ENCODE measurements around the gene SOX21. TPM values are rescaled to one million over a fixed set of nuclear protein-coding genes. Genes with fewer than 3 reads are reported as not detected.

SOX21 gene
- total RNA-seq, 1 experiment from 2014 or later = 11.4 TPM

GRCh38 chr13:94703271-94703670, 9.1 kb downstream of the SOX21 start:
- CTCF ChIA-PET = interaction anchor here (0.9 to 1.5 kb wide), 3 partner anchors 29 to 486 kb away, joined by 3 to 6 read pairs (median 6); no protein-coding TSS in a partner anchor
- no peak for TF ChIP-seq FOXK1 (CRISPR knock-in tag; IDR thresholded peaks at IDR 0.05)
- TF ChIP-seq CREB1 (CRISPR knock-in tag; IDR thresholded peaks at IDR 0.05) = no peak
- TF ChIP-seq KAT7 (CRISPR knock-in tag; IDR thresholded peaks at IDR 0.05; ENCODE audit: borderline replicate concordance) = no peak
- no peak for TF ChIP-seq JUN (CRISPR knock-in tag; IDR thresholded peaks at IDR 0.05)
- no peak for TF ChIP-seq PREB (CRISPR knock-in tag; IDR thresholded peaks at IDR 0.05; ENCODE audit: borderline replicate concordance)
- ATAC-seq = peak; percentile 6

GRCh38 chr13:94702181-94703041, 9.9 kb downstream of the SOX21 start:
- ChIA-PET CTCF (interaction anchor here (0.9 to 1.5 kb wide), 4 partner anchors 13 to 487 kb away, joined by 3 to 6 read pairs (median 5); no protein-coding TSS in a partner anchor), POLR2A (interaction anchor here (0.6 kb wide), 1 partner anchor 12 kb away, joined by 5 read pairs; no protein-coding TSS in a partner anchor)
- Mint-ChIP-seq H3K27ac (no peak overlapping the region), H3K27me3 (ENCODE audit: low read depth) (peaks cover 95% of the 10 kb centered on the region), H3K4me1 (peaks cover 46% of the 10 kb centered on the region), H3K9me3 (no peaks in the 10 kb centered on the region), H3K4me3 (peak overlapping the region; percentile 79), H3K36me3 (no peaks in the 10 kb centered on the region)
- ATAC-seq = peak; percentile 4
- TF ChIP-seq ZNF425 (CRISPR knock-in tag; conservative IDR thresholded peaks at IDR 0.05) (no peak), ZNF281 (CRISPR knock-in tag; IDR thresholded peaks at IDR 0.05) (no peak)
- peak; percentile 31 for DNase-seq (ENCODE audit: low spot score)

More at GRCh38 chr13:94703271-94703670, 9.1 kb downstream of the SOX21 start:
- Mint-ChIP-seq H3K36me3 (no peaks in the 10 kb centered on the region), H3K27ac (no peak overlapping the region), H3K9me3 (no peaks in the 10 kb centered on the region), H3K4me3 (peak overlapping the region; percentile 79), H3K4me1 (peaks cover 49% of the 10 kb centered on the region), H3K27me3 (ENCODE audit: low read depth) (peaks cover 97% of the 10 kb centered on the region)
- DNase-seq (ENCODE audit: low spot score) = peak; percentile 47
- POLR2A ChIA-PET = no interaction called here

- TF ChIP-seq ZNF532 (CRISPR knock-in tag; IDR thresholded peaks at IDR 0.05; ENCODE audit: borderline replicate concordance) (no peak), PREB (CRISPR knock-in tag; IDR thresholded peaks at IDR 0.05; ENCODE audit: borderline replicate concordance) (no peak), ZBTB43 (CRISPR knock-in tag; IDR thresholded peaks at IDR 0.05) (no peak), ZNF671 (CRISPR knock-in tag; IDR thresholded peaks at IDR 0.05) (no peak), TCF7 (CRISPR knock-in tag; IDR thresholded peaks at IDR 0.05; ENCODE audit: low read depth) (no peak), ATF3 (CRISPR knock-in tag; conservative IDR thresholded peaks at IDR 0.05) (no peak)
- Mint-ChIP-seq H3K9me3 (no peaks in the 10 kb centered on the region), H3K4me3 (peak overlapping the region; percentile 79)
These were observed 10.8 kb downstream of the SOX21 start for GRCh38 chr13:94701313-94702180.

More at GRCh38 chr13:94701313-94702180, 10.8 kb downstream of the SOX21 start:
- ATAC-seq (peak; percentile 8), DNase-seq (ENCODE audit: low spot score) (peak; percentile 26)
- H3K27me3 Mint-ChIP-seq (ENCODE audit: low read depth) = peaks cover 91% of the 10 kb centered on the region
- ChIA-PET POLR2A (interaction anchor here (0.6 kb wide), 1 partner anchor 11 kb away, joined by 5 read pairs; no protein-coding TSS in a partner anchor), CTCF (interaction anchor here (0.5 to 1.5 kb wide), 3 partner anchors 14 to 337 kb away, joined by 4 to 6 read pairs (median 4); no protein-coding TSS in a partner anchor)
- peaks cover 41% of the 10 kb centered on the region for H3K4me1 Mint-ChIP-seq
- no peaks in the 10 kb centered on the region for H3K36me3 Mint-ChIP-seq
- no peak overlapping the region for H3K27ac Mint-ChIP-seq

Data from WTC11 (cell line).